ENCODE measurements around the gene HIVEP3. TPM values are rescaled to one million over a fixed set of nuclear protein-coding genes. Genes with fewer than 3 reads are reported as not detected.

HIVEP3 gene
- total RNA-seq, 2 donors from 2014 or later: 4.7 to 5.8 TPM

GRCh38 chr1:41900603-41901444, 17.9 kb downstream of the HIVEP3 start:
- Histone ChIP-seq H3K27ac (no peak overlapping the region), H3K4me1 (peaks cover 0 to 28% of the 10 kb centered on the region in 2 donors), H3K9me3 (no peaks in the 10 kb centered on the region), H3K27me3 (no peaks in the 10 kb centered on the region), H3K4me3 (no peak overlapping the region), H3K36me3 (no peaks in the 10 kb centered on the region)
- DNase-seq (ENCODE audit: low spot score): no peak
- no peak for TF ChIP-seq CTCF (IDR thresholded peaks at IDR 0.05)

- Histone ChIP-seq H3K4me1 (peaks cover 0 to 38% of the 10 kb centered on the region in 2 donors), H3K36me3 (no peaks in the 10 kb centered on the region), H3K4me3 (no peak overlapping the region), H3K27me3 (no peaks in the 10 kb centered on the region), H3K9me3 (no peaks in the 10 kb centered on the region), H3K27ac (peak overlapping the region in 1 of 2 donors; percentile 30)
- TF ChIP-seq CTCF (IDR thresholded peaks at IDR 0.05): no peak
- DNase-seq (ENCODE audit: low spot score): no peak
These were observed 20.5 kb downstream of the HIVEP3 start for GRCh38 chr1:41898191-41898713.

GRCh38 chr1:41895552-41895951, 23.2 kb downstream of the HIVEP3 start:
- DNase-seq (ENCODE audit: low spot score): no peak
- Histone ChIP-seq H3K9me3 (no peaks in the 10 kb centered on the region), H3K27ac (peak overlapping the region in 1 of 2 donors; percentile 65), H3K4me1 (peaks cover 0 to 40% of the 10 kb centered on the region in 2 donors), H3K36me3 (no peaks in the 10 kb centered on the region), H3K27me3 (no peaks in the 10 kb centered on the region), H3K4me3 (no peak overlapping the region)
- no peak for TF ChIP-seq CTCF (IDR thresholded peaks at IDR 0.05)

- Histone ChIP-seq H3K27me3 (no peaks in the 10 kb centered on the region), H3K36me3 (no peaks in the 10 kb centered on the region), H3K9me3 (no peaks in the 10 kb centered on the region), H3K27ac (peak overlapping the region; percentile 16 to 65), H3K4me1 (peaks cover 0 to 46% of the 10 kb centered on the region in 2 donors), H3K4me3 (no peak overlapping the region)
- no peak for DNase-seq (ENCODE audit: low spot score)
- no peak for TF ChIP-seq CTCF (IDR thresholded peaks at IDR 0.05)
These were observed 23.8 kb downstream of the HIVEP3 start for GRCh38 chr1:41894808-41895483.

- DNase-seq (ENCODE audit: low spot score): no peak
- H3K9me3 ChIP-seq: no peaks in the 10 kb centered on the region
- peak overlapping the region; percentile 16 to 65 for H3K27ac ChIP-seq
- H3K36me3 ChIP-seq: no peaks in the 10 kb centered on the region
- H3K4me3 ChIP-seq: no peak overlapping the region
- peaks cover 0 to 46% of the 10 kb centered on the region in 2 donors for H3K4me1 ChIP-seq
- no peak for TF ChIP-seq CTCF (IDR thresholded peaks at IDR 0.05)
- H3K27me3 ChIP-seq: no peaks in the 10 kb centered on the region
These were observed 24.5 kb downstream of the HIVEP3 start for GRCh38 chr1:41894101-41894807.

All from right atrium auricular region (tissue), 2 donors.